Brain microvascular endothelial cell (primary cell): Measurements from ENCODE around the gene MAP2K5.
A peak's percentile ranks its signal among the peaks of the same experiment; 100 is the strongest.

Source experiments
- DNase-seq: peaks from one replicate; pipeline ENCODE4 v3.0.0-alpha.2; 2020
- H3K27ac ChIP-seq: fragments of 250-450 bp; sonication (Bioruptor Pico); 2 replicates; pipeline ENCODE4 v1.5.1; 2020; ENCODE audit warnings: mild to moderate bottlenecking, moderate library complexity
- H3K27me3 ChIP-seq: fragments of 250-450 bp; sonication (Bioruptor Pico); replicated peaks from 2 replicates; pipeline ENCODE4 v1.5.1; 2020; ENCODE audit warnings: mild to moderate bottlenecking
- H3K36me3 ChIP-seq: fragments of 250-450 bp; sonication (Bioruptor Pico); replicated peaks from 2 replicates; pipeline ENCODE4 v1.5.1; 2020; ENCODE audit warnings: mild to moderate bottlenecking
- H3K4me3 ChIP-seq: 2 replicates; pipeline ENCODE4 v1.5.1; 2011; ENCODE audit warnings: low read depth, mild to moderate bottlenecking, control low read depth, low read length, moderate library complexity
- CTCF ChIP-seq: IDR thresholded peaks from 2 replicates; pipeline ENCODE4 v1.5.1; 2011; ENCODE audit warnings: low read depth, mild to moderate bottlenecking, moderate library complexity, low read length, control low read depth, inconsistent platforms; ENCODE audit errors: missing control alignments
- in situ Hi-C: cut with HindIII; loops from 2 replicates; pipeline ENCODE4 v1.10.0; 2017; ENCODE audit warnings: low sequenced_read_pairs, low pct_ligation_motif_present

MAP2K5 gene

DNA sequence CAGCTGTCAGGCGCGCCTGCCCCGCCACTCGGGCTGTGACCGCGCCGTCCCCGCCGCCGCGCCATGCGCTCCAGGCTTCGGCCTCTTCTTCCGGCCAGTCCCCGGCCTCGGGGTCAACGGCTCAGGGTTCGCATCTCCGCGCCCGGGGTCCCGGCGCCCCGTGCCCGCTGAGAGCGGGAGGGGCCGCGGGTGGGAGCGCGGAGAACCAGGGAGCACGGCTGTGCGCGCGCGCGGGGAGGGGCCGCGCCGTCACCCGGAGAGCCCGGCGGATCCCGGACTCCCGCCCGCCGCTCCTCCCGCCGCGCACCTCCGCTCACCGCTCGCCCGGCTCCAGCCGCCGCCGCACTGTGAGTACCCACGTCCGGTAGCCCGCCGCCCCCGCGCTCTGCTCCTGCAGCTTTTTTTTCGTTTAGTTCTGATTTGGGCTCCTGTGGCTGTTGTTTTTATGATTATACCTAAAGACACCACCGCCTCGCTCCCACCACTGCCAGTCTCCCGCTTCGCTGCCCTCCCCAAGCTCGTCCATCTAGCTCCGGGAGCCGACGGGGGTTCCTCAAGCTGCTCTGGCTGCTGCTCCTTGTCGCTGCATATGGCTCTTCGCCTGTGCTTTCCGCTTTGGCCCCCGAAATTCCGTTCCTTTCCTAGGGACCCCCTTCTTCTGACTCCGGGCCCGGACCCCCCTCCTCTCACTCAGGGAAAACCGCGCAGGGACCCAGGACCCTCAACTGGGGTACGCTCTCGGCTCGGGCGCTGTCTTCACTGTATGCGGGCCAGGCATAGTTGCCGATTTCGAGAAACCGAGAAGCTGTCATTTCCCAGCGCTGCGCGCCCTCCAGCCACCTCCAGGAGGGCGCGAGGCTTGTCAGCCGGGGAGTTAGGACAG lies 281.1 kb downstream of the MAP2K5 start:
- DNase-seq = no peak
- no peak overlapping the region for H3K4me3 ChIP-seq
- TF ChIP-seq CTCF = no peak
- in situ Hi-C loops = loop anchor here (25.0 kb wide), 1 partner anchor 361 kb away; no protein-coding TSS in a partner anchor
- H3K27ac ChIP-seq = no peak overlapping the region
- H3K27me3 ChIP-seq = peaks cover 94% of the 10 kb centered on the region
- H3K36me3 ChIP-seq = no peaks in the 10 kb centered on the region

DNA sequence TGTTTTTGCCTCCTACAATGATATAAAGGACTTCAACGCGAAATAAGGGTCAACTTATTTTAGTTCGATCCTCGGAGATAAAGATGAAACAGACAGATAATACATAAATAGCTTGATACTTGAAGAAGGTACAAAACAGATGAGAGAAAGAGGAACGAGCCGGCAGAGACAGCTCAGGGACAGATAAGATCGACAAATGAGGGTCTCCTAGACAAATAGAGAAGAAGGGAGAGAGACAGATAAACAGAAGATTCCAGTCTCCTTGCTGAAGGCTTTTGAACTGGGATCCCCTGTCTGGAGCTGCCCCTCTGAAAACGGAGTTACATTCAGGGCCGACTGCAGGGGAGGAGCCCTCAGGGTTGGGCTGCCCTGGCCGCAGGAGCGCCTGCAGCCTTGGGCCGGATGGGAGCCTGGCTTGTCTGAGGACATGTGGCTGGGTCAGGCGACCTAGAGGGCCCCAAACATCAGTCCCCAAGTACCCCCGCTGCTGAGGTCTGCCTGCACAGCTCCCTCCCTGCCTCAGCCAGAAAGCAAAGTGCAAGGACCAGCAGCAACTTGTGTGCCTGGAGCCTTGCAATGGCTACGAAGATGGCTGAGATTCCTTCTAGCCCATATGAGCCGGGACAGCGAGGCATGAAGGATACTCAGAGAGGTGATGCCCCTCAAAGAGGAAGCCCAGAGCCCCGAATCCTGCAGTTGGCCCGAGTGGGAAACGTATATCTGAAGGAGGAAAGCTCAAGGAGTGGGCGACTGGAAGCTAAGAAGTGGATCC lies 281.9 kb downstream of the MAP2K5 start:
- TF ChIP-seq CTCF = no peak
- no peak for DNase-seq
- Histone ChIP-seq H3K4me3 (no peak overlapping the region), H3K36me3 (no peaks in the 10 kb centered on the region), H3K27ac (no peak overlapping the region), H3K27me3 (peaks cover 96% of the 10 kb centered on the region)
- in situ Hi-C loops = loop anchor here (25.0 kb wide), 1 partner anchor 362 kb away; no protein-coding TSS in a partner anchor

DNA sequence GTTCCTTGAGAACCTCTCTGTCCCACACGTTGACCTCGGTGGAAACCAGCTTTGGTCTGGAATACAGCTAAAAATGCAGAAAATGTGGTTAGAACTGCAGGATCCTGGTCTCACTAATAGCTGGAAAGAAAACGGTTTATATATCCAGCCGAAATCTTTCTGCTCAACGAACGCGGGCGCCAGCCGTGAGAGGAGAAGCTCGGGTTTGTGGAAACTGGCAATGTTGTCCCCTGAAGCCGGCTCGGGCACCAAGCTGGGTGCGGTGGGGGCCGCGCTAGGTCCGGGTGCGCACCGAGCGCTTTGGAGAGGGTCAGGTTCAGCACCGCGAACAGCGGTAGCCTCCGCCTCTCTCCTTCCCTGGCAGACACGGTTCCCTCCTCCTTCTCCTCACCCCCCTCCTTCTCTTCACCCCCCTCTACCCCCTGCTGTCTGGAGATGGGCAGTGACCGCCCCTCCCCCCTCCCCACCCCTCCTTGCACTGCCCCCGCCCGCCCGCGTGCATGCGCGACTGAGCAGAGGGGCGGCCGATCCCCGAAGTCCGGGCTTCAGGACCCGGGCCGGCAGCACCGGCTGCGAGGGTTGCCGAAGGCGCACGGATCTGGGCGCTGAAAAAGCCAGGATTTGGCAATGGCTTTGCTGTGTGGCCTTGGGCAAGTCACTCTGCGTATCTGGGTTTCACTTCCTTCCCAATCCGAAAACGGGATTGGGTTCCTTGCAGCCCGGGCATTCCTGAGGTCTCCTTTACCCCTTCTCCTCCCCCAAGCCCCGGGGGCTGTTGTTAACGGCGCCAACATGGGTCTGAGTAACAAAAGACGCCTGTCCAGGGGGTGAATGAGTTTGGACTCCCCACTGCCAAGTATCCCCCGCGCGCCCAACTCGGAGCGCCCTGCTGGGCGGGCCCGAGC lies 282.7 kb downstream of the MAP2K5 start, which contains the start of gene SKOR1:
Gene SKOR1, plus strand, starts transcription at position 534 of the 905 bp plus-strand sequence. Its CDS starts 94 bp downstream, at position 628.
- Histone ChIP-seq H3K27me3 (peaks cover 96% of the 10 kb centered on the region), H3K27ac (no peak within 1 kb of the TSS), H3K36me3 (no peaks in the 10 kb centered on the region), H3K4me3 (no peak within 1 kb of the TSS)
- DNase-seq = peak; percentile 22
- in situ Hi-C loops = loop anchor here (25.0 kb wide), 1 partner anchor 363 kb away; no protein-coding TSS in a partner anchor
- TF ChIP-seq CTCF = no peak

DNA sequence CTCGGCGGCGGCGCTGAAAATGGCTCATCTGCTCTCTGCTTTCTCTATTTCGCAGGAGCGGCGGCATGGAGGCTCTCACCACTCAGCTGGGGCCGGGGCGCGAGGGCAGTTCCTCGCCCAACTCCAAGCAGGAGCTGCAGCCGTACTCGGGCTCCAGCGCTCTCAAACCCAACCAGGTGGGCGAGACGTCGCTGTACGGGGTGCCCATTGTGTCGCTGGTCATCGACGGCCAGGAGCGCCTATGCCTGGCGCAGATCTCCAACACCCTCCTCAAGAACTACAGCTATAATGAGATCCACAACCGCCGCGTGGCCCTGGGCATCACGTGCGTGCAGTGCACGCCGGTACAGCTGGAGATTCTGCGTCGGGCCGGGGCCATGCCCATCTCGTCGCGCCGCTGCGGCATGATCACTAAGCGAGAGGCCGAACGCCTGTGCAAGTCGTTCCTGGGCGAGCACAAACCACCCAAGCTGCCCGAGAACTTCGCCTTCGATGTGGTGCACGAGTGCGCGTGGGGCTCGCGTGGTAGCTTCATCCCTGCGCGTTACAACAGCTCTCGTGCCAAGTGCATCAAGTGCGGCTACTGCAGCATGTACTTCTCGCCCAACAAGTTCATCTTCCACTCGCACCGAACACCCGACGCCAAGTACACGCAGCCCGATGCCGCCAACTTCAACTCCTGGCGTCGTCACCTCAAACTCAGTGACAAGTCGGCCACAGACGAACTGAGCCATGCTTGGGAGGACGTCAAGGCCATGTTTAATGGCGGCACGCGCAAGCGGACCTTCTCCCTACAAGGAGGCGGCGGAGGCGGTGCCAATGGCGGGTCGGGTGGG lies 283.6 kb downstream of the MAP2K5 start:
- Histone ChIP-seq H3K36me3 (no peaks in the 10 kb centered on the region), H3K27me3 (peaks cover 96% of the 10 kb centered on the region), H3K4me3 (no peak overlapping the region), H3K27ac (no peak overlapping the region)
- in situ Hi-C loops = no loop called here
- no peak for DNase-seq
- no peak for TF ChIP-seq CTCF
